Ovary (tissue), 9 donors: ENCODE data around the gene EZH1. TPM values are rescaled to one million over a fixed set of nuclear protein-coding genes. Genes with fewer than 3 reads are reported as not detected.
"Not testable (repeated sequence)": the region's sequence is repeated elsewhere in the genome, so short reads cannot be mapped to it uniquely, and the experiment has no call there.

ENCODE experiments used
- DNase-seq, 5 donors: peaks; one replicate each; pipeline ENCODE4 v3.0.0-alpha.2; 2019 to 2020
- H3K27ac ChIP-seq, 2 donors: fragments of 200-600 bp; one replicate each; pipeline versions ENCODE4 v1.5.1 to v1.8.0; 2019 to 2022
- H3K27me3 ChIP-seq: fragments of 200-600 bp; one replicate; pipeline ENCODE4 v1.8.0; 2022
- H3K36me3 ChIP-seq: fragments of 200-600 bp; sonication (generic); one replicate; pipeline ENCODE4 v1.5.1; 2019
- H3K4me1 ChIP-seq: one replicate; pipeline ENCODE4 v1.8.1; 2013; ENCODE audit warnings: mild to moderate bottlenecking, moderate library complexity; ENCODE audit not compliant: insufficient read depth
- H3K4me3 ChIP-seq: fragments of 200-600 bp; sonication (generic); one replicate; pipeline ENCODE4 v1.5.1; 2017
- H3K9me3 ChIP-seq, 2 donors: fragments of 200-600 bp in 1 of 2; sonication (generic) in 1 of 2; one replicate each; pipeline versions ENCODE4 v1.5.1 to v1.8.1; 2013 to 2019; ENCODE audit warnings: mild to moderate bottlenecking in 1 of 2, moderate library complexity in 1 of 2
- EP300 ChIP-seq: sonication (generic); formaldehyde crosslinking; IDR thresholded peaks from one replicate; pipeline ENCODE4 v1.6.1; 2017; ENCODE audit warnings: antibody characterized with exemption
- POLR2A ChIP-seq: fragments of 450-650 bp; IDR thresholded peaks from one replicate; pipeline ENCODE4 v1.6.1; 2017; ENCODE audit warnings: antibody characterized with exemption, mild to moderate bottlenecking, moderate library complexity
- WGBS, 3 donors: extraction: QIAGEN DNeasy Blood & Tissue Kit in 1 of 3; methylation state at CpG; one replicate each; pipeline versions ENCODE4 v1.1.5 to v1.1.7; 2013 to 2017; 5-methylcytosine and 5-hydroxymethylcytosine counted together
- intact Hi-C, 4 donors: fragments of 100-400 bp; cut with DNase I; formaldehyde crosslinking; loops; one replicate each; pipeline versions ENCODE4 v1.11.0 to v1.15.1; 2022 to 2023
- polyA plus RNA-seq, 2 donors: library from polyadenylated mRNA; stranded (reverse); fragments of 200-250 nt in 1 of 2; fragments of 350-450 nt in 1 of 2; fragmentation: Illumina TruSeq in 1 of 2; extraction: RNeasy Lipid Tissue Mini Kit (QIAGEN cat#74804) in 1 of 2; gene quantifications; one replicate each; pipeline ENCODE4 v1.2.3, GENCODE V29; 2013 to 2014
- total RNA-seq, 7 donors: library from RNA; depleted of rRNA in 2 of 7; stranded (reverse); fragments of >200 nt in 2 of 7; fragmentation: NEBNext Ultra II Directional in 3 of 7; extraction: Animal tissue kit (Norgen Biotek cat#: 25700) in 3 of 7; gene quantifications; one replicate each; pipeline versions ENCODE4 v1.1.0 to v1.2.4, GENCODE V29; 2016 to 2023
- TF ChIP-seq, protein P1 (sequence below), 3 donors: fragments of 450-650 bp in 2 of 3; fragments of 200-600 bp in 1 of 3; IDR thresholded peaks; one replicate each; pipeline versions ENCODE4 v1.5.1 to v1.8.0; 2016 to 2022; ENCODE audit warnings: antibody characterized with exemption in 3 of 3, mild to moderate bottlenecking in 1 of 3
- donor health status: DM: no; HTN: no; CAD: no; lungs with moderate emphysema.
- donor health status: DM: no; HTN: no; CAD: no.
- donor health status: Bipolar disorder and iron deficiency.
- donor health status: DM: yes; HTN: yes; CAD: no.
- donor health status: DM: no; HTN: no; CAD: no.
- donor health status: DM: yes; HTN: yes; CAD: no.

Gene EZH1
- total and polyA plus RNA-seq, 9 donors, result 32.9 to 95.2 (median 67.8) TPM

DNA sequence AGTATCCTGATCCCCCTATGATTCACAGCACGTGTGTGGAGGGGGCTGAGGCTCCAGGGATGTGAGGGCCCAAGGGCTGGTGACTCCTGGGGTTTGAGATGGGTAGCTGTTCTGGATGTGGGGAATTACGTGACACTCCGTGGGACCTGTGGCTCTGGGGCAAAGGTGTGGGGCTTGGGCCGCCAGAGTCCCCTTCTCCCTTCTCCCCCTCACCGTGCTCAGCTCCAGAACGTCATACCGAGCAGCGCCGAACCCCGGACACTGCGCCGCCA is 75.2 kb downstream of the EZH1 start:
- H3K27ac ChIP-seq, result peak overlapping the region; percentile 35 to 57
- 82 to 83% (median 83%) methylated on average over 11 to 12 of the region's 12 CpGs for WGBS, 3 donors
- no peaks in the 10 kb centered on the region for H3K27me3 ChIP-seq
- H3K9me3 ChIP-seq, result no peaks in the 10 kb centered on the region
- DNase-seq, result peak in 2 of 5 donors; percentile 24 to 36
- no peaks in the 10 kb centered on the region for H3K36me3 ChIP-seq
- no peak overlapping the region for H3K4me3 ChIP-seq
- intact Hi-C loops, result loop anchor here in 1 of 4 donors (10.0 kb wide), 1 partner anchor 65 kb away; the partner anchor contains the start of genes RETREG3 and TUBG1
- peaks cover 24% of the 10 kb centered on the region for H3K4me1 ChIP-seq
- TF ChIP-seq EP300 (no peak), POLR2A (no peak)
- TF ChIP-seq, protein P1, sequence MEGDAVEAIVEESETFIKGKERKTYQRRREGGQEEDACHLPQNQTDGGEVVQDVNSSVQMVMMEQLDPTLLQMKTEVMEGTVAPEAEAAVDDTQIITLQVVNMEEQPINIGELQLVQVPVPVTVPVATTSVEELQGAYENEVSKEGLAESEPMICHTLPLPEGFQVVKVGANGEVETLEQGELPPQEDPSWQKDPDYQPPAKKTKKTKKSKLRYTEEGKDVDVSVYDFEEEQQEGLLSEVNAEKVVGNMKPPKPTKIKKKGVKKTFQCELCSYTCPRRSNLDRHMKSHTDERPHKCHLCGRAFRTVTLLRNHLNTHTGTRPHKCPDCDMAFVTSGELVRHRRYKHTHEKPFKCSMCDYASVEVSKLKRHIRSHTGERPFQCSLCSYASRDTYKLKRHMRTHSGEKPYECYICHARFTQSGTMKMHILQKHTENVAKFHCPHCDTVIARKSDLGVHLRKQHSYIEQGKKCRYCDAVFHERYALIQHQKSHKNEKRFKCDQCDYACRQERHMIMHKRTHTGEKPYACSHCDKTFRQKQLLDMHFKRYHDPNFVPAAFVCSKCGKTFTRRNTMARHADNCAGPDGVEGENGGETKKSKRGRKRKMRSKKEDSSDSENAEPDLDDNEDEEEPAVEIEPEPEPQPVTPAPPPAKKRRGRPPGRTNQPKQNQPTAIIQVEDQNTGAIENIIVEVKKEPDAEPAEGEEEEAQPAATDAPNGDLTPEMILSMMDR (IDR thresholded peaks at IDR 0.05), result no peak

DNA sequence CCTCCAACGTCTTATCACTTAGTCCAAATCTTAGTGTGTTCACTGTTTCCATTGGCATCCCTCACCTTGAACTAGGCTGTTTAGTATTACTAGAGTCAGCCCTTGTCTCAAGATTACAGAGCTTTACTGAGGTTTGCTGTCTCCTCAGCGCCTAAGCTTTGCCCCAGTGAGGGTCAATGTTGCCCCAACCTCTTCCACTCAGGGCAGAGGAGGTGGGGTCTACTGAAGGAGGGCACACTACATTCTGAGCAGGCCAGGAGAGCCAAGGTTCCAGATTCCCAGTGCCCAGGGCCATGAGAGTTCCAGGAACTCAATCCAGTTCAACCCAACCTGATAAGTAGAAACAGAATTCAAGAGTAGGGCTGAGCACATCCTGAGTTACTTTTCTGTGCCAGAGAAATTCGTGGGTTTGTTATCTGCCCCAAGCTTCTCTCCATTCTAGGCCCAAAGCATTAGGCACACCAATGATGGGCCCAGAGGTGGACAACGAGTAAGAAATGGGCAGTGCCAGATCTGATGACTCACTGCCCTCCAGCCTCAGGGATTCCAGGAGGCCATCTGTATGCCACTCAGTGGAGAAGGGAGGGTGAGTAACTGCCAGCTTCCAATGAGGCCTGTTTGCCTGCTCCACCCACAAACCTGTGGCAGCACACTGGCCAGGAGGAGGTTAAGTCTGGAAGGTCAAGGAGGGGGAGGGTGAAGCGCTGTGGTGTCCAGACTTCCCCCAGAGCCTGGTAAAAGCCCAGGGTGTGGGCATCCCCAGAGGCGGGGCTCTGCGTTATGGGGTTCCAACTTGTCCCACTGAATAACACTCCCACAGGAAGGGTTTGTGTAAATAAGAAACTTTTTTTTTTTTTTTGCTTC is 77.5 kb downstream of the EZH1 start:
- Histone ChIP-seq H3K4me1 (peaks cover 15% of the 10 kb centered on the region), H3K9me3 (no peaks in the 10 kb centered on the region), H3K36me3 (no peaks in the 10 kb centered on the region), H3K4me3 (no peak overlapping the region), H3K27ac (peak overlapping the region in 1 of 2 donors; percentile 57), H3K27me3 (no peaks in the 10 kb centered on the region)
- intact Hi-C loops, result loop anchor here in 1 of 4 donors (10.0 kb wide), 1 partner anchor 63 kb away; the partner anchor contains the start of genes RETREG3 and TUBG1
- 17 to 26% (median 22%) methylated on average over 7 of the region's 7 CpGs for WGBS, 3 donors
- TF ChIP-seq, protein P1 (IDR thresholded peaks at IDR 0.05), result no peak
- TF ChIP-seq POLR2A (no peak), EP300 (no peak)
- peak in 3 of 5 donors; percentile 56 to 74 (median 57) for DNase-seq

DNA sequence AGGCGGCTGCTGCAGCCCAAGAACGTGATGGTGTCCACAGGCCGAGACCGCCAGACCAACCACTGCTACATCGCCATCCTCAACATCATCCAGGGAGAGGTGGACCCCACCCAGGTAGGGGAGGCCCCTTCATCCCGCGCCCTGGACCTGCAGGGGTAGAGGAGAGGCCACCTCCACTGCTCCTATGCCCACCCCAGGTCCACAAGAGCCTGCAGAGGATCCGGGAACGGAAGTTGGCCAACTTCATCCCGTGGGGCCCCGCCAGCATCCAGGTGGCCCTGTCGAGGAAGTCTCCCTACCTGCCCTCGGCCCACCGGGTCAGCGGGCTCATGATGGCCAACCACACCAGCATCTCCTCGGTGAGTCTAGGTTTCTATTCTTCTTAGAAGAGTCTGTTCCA is 78.7 kb downstream of the EZH1 start:
- Histone ChIP-seq H3K4me1 (peaks cover 15% of the 10 kb centered on the region), H3K27ac (peak overlapping the region in 1 of 2 donors; percentile 57)
- H3K36me3 ChIP-seq, H3K4me3 ChIP-seq, H3K27me3 ChIP-seq, H3K9me3 ChIP-seq: not testable (repeated sequence)
- intact Hi-C loops, result loop anchor here in 1 of 4 donors (10.0 kb wide), 1 partner anchor 61 kb away; the partner anchor contains the start of genes RETREG3 and TUBG1
- DNase-seq, result peak in 2 of 5 donors; percentile 23 to 29
- 86 to 98% (median 90%) methylated on average over 9 to 14 of the region's 16 CpGs for whole genome bisulfite sequencing, 3 donors

DNA sequence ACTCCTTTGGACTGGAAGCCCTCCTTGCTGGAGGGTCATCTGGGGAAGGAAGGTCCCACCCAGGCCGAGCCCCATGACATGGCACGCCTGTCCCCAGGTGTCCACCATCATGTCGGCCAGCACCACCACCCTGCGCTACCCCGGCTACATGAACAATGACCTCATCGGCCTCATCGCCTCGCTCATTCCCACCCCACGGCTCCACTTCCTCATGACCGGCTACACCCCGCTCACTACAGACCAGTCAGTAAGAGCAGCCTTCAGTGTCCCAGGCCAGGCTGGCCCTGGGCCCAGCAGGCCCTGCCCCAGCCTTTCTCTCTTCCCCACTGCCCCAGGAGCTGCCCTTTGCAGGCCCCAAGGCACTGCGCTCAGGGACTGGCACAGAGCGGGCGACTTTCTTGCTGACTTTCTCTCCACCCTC is 79.2 kb downstream of the EZH1 start:
- intact Hi-C loops, result loop anchor here in 1 of 4 donors (10.0 kb wide), 1 partner anchor 61 kb away; the partner anchor contains the start of genes RETREG3 and TUBG1
- H3K4me1 ChIP-seq, result peaks cover 15% of the 10 kb centered on the region
- no peaks in the 10 kb centered on the region for H3K9me3 ChIP-seq
- no peak overlapping the region for H3K4me3 ChIP-seq
- H3K27ac ChIP-seq, result no peak overlapping the region
- 83 to 84% (median 84%) methylated on average over 14 of the region's 14 CpGs for WGBS, 3 donors
- peak in 2 of 5 donors; percentile 26 to 28 for DNase-seq
- no peaks in the 10 kb centered on the region for H3K36me3 ChIP-seq
- H3K27me3 ChIP-seq, result no peaks in the 10 kb centered on the region
- TF ChIP-seq, protein P1 (IDR thresholded peaks at IDR 0.05), result no peak
- no peak for TF ChIP-seq EP300
- TF ChIP-seq POLR2A, result no peak
